NCI-H345 (cell line): ENCODE data around the gene LCAT.
"Not testable (repeated sequence)": the region's sequence is repeated elsewhere in the genome, so short reads cannot be mapped to it uniquely, and the experiment has no call there.

Experiments
- DNase-seq: peaks from one replicate; lab custom pipeline; 2025; lab: John Stamatoyannopoulos, UW

LCAT gene

GRCh38 chr16:67931712-67932461 lies 12.0 kb downstream of the LCAT start, which contains the start of gene CTRL:
Gene CTRL (minus strand): TSS chr16:67931862. CDS start chr16:67931852, 10 bp downstream.
- DNase-seq = no peak

- no peak for DNase-seq
Measured at GRCh38 chr16:67930678-67931211, 13.2 kb downstream of the LCAT start.

GRCh38 chr16:67930191-67930590 lies 13.7 kb downstream of the LCAT start:
- no peak for DNase-seq

DNA sequence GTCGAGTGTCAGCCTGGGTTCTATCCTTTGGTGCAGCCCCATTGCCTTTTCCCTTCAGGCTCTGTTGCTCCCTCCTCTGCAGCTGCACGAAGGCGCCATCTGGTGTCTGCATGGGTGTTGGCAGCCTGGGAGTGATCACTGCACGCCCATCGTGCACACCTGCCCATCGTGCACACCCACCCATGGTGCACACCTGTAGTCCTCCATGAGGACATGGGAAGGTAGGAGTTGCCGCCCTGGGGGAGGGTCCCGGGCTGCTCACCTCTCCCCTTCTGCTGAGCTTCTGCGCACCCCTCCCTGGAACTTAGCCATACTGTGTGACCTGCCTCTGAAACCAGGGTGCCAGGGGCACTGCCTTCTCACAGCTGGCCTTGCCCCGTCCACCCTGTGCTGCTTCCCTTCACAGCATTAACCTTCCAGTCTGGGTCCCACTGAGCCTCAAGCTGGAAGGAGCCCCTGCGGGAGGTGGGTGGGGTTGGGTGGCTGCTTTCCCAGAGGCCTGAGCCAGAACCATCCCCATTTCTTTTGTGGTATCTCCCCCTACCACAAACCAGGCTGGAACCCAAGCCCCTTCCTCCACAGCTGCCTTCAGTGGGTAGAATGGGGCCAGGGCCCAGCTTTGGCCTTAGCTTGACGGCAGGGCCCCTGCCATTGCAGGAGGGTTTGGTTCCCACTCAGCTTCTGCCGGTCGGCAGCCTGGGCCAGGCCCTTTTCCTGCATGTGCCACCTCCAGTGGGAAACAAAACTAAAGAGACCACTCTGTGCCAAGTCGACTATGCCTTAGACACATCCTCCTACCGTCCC lies 15.2 kb downstream of the LCAT start:
- peak; percentile 72 for DNase-seq

DNA sequence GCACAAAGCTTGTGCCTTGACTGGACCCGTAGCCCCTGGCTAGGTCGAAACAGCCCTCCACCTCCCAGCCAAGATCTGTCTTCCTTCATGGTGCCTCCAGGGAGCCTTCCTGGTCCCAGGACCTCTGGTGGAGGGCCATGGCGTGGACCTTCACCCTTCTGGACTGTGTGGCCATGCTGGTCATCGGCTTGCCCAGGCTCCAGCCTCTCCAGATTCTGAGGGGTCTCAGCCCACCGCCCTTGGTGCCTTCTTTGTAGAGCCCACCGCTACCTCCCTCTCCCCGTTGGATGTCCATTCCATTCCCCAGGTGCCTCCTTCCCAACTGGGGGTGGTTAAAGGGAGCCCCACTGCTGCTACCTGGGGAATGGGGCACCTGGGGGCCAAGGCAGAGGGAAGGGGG lies 15.8 kb downstream of the LCAT start:
- DNase-seq = no peak

DNA sequence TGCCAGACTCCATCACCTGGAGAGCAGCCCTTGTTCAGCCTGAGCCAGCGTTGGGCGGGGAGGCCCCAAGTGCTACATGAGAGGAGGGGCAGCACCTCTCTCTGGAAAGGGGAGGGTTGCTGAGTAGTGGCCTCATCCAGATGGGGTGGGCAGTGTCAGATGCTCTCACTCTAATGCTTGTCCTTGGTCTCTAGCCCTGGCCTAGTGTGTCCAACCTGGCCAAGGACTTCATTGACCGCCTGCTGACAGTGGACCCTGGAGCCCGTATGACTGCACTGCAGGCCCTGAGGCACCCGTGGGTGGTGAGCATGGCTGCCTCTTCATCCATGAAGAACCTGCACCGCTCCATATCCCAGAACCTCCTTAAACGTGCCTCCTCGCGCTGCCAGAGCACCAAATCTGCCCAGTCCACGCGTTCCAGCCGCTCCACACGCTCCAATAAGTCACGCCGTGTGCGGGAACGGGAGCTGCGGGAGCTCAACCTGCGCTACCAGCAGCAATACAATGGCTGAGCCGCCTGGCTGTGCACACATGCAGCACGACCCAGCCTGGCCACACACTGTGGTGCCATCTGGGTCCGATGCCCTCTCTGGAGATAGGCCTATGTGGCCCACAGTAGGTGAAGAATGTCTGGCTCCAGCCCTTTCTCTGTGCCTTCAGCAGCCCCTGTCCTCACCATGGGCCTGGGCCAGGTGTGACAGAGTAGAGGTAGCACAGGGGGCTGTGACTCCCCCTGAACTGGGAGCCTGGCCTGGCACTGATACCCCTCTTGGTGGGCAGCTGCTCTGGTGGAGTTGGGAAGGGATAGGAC lies 16.6 kb downstream of the LCAT start:
- no peak for DNase-seq

GRCh38 chr16:67926181-67926750 lies 17.7 kb downstream of the LCAT start:
- DNase-seq = peak; percentile 89

DNA sequence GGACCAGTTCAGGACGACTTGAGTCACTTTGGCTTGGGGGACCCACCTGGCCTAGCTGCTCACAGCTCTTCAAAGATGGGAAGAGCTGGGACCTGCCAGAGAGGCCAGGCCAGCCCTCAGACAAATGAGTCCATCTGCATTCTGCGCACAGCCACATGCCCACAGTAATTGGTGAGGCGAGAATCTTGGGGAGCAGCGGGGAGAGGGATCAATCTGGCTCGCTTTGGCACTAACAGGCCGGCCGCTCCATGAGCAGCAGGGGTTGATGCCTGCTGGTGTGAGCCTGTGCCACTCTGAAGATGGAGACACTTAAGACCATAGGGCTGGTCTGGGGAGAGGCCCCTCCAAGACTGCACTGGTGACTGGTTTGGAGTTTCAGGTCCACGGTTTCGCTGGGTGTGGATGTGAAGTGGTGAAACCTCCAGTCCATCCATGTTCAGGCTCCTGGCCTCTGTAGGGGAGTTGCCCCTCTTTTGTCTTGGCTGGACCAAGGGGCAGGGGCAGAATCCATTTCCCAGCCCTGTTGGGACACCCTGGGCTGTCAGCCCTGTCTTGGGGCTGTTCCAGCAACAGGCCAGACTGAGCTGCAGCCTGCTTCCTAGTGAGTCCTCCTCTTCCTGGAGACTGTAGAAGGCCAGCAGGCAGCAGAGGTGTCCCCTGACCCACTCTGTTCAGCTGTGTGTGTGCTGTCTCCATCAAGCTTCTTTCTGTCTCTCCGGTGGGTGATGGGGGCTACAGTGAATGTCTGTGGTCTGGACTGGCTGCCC lies 19.6 kb downstream of the LCAT start:
- DNase-seq = no peak

DNA sequence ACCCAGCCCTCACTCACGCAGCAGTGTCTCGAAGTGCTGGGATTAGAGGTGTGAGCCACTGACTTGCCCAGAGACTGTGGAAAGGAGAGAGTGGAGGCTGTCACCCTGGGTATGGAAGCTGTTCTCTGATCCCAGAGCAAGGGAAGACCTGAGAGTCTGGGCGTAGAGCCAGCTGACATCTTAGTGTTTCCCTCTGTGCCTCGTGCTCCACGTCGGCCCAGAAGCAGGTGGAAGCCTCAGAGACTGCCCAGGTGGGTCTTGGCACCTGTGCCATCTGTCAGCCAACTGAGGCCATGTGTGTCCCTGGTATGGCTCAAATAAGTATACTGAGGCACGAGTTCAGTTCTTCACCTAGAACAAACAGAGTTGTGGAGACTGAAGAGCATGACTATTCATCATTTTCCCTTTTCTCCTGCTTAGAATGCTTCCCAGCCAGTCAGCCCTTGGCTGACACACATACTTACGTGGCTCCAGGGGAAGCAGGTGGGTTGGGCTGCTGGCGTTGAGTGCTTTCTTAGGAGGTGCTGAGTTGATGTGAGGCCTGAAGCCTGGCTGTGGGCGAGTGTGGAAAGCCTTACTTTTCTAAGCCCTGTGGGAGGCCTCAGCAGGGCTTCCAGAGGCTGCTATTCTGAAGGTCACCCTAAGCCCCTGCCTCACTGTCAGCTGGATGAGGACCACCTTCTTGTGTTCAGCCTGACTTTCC lies 20.4 kb downstream of the LCAT start:
- peak; percentile 82 for DNase-seq

GRCh38 chr16:67922740-67923139 lies 21.2 kb downstream of the LCAT start:
- DNase-seq = peak; percentile 89

DNA sequence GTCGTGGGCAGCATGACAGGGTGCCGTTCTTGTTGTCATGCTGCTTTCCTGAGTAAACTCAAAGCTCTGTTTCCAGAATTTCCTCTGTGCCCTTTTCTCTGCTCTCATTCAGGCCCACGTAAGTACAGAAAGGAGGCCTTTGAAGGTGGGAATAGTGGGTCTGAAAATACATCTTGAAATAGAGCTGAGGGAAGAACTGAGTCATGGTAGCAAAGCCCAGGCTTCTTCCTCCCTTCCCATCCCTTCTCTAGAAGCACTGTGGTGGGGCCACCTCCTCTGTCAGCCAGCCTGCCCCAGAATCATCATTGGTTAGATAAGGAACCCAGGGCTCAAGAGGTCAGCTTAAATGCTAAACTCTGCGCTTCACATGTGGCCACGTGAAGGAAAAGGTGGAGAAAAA lies 21.7 kb downstream of the LCAT start:
- DNase-seq = no peak

DNA sequence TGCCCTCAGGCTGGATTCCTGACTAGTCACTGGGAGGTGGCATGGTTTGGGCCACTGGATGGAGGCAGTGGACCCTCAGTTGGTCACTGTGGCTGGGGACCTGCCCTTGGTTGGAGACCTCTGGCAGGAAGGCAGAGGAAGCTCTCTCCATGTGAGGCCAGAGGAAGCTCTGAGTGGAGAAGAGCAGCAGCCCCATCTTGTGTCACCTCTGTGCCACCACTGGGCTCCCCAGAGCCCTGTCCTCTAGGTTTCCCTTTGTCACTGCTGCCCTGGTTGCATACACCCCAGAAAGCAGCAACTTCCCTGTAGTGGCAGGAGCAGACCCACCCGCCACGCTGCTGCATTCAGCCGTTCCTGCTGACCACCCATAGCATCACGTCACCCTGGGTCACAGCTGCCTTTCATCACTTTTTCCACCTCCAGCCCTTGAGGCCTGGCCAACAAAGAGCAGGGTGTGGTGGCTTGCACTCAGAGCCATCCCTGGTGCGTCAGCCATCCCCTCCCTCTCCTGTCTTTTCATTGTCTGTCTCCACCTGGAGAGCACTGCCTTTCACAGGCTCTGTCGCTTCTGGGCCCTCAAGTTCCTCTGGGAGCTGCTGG lies 24.2 kb downstream of the LCAT start:
- DNase-seq = peak; percentile 44

- DNase-seq = peak; percentile 17
Measured at GRCh38 chr16:67917852-67918236, 26.1 kb downstream of the LCAT start.

DNA sequence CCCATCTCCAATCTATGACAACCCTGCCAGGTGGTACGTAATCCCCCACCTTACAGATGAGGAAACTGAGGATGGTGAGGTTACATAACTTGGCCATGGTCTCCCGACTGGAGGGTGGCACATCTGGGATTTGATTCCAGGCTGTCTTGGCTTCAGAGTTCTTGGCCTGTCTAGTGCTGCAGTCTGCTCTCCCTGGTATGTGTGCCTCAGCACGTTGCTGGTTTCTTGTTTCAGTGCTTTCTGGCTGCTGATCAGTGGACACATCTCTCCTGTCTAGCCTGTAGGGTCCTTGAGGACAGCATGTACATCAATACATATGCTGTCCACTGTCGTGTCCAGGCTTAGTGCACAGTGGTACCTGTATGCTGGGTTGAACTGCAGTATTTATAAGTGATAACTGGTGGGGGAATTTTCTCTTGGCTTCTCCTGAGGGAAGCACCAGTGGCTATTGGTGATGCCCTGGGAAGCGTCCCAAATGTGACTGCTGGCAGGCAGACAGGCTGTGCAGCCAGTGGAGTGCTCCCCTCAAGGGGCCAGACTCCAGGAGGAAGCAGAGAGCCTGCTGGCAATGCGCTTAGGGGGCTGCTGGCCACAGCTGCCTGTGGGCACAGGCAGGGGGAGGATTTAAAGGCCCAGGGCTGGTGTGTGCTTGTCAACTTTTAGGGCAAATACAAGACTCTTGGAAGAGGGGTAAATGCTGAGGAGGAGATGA lies 26.6 kb downstream of the LCAT start:
- DNase-seq = no peak

DNA sequence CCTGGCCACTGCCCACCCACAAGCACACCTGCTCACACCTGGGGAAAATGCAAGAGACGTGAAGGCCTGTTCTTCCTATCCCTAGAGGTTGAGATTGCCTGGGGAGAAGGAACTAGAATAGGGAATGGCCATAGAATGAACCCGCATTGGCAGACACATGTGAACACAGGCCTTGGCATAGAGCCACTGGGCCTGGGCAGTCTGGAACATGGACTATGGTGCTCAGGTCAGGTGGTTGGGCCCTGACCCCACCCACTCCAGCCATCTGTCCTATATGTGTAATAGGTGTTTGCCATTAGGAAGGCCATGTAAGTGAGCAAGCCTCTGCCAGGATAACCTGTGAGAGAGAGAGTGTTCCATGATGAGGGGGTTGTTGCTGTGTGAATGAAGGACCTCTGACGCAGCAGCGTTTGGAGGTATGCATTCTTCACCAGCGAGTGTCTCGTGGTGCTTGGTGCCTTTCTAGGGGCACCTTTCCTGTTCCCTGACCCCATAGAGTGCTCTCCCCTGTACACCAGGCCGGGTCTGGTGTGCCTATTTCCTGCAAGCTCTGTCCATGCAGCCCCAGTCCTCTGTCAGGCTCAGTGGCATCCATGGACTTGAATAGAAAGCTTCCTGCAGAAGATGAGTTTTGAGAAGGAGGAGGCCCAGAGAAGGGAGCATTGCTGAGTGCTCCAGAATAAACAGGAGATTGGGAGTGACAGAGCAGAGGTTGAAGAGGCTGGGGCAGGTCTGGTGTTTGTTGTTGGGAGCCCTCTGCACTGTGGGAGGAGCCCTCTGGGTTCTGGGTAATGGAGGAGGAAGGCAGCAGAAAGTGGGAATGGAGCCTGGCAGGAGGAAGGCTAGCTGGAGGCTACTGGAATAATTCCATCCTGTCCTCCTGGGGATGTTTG lies 27.8 kb downstream of the LCAT start:
- no peak for DNase-seq

- DNase-seq = not testable (repeated sequence)
Measured at GRCh38 chr16:67915496-67915769, 28.5 kb downstream of the LCAT start.

DNA sequence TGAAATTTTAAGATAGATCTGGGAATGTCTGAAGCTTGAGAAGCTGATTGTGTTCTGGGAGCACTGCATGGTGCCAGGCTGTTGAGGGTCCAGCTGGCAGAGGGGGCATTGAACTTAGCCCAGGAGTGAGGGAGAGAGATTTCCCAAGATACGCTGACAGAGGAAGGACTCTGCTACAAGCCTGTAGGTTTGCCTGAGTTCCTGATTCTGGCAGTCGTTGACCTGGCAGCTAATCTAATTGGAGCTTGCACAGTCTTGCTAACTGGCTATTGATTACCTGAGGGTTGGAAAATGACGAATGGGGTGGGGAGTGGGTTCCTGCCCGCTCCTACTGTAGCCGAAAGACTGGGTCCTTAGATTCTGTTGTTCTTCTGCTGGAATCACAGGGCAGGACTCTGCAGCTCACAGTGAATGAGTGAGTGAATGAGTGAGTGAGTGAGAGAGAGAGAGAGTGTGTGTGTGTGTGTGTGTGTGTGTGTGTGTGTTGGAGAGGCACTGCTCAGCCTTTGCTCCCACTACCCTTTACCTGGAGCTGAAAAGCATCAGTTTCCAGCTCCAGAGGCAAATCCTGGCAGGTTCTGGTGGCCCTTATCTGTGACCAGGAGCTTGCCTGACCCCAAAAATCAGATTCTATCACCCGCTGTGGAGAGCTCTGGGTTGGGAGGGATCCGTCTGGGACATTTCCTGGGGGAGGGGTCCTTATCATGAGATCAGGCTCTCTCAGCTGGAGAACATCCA lies 29.0 kb downstream of the LCAT start:
- DNase-seq = no peak

DNA sequence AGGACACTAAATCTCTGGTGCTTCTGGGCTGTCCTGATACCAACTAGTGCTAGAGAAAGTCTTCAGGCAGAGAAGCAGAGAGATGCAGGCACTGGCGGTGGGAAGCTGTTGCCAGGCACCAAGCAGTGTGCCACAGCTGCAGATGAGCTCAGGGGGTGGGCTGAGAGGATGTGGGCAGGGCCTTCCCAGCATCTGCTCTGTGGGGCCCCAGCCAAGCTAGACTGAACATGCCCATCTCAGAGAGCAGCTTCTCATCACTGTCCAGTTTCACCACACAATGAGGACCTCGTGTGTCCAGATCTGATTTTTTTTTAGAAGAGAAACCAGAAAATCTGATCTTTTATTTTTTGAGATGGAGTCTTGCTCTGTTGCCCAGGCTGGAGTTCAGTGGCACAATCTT lies 33.8 kb downstream of the LCAT start:
- DNase-seq = peak; percentile 50
